ENCODE results near the gene MGAT5B. TPM values are rescaled to one million over a fixed set of nuclear protein-coding genes. Genes with fewer than 3 reads are reported as not detected.

The MGAT5B gene
- total RNA-seq, 1 donor from 2014 or later: 5.1 TPM

DNA sequence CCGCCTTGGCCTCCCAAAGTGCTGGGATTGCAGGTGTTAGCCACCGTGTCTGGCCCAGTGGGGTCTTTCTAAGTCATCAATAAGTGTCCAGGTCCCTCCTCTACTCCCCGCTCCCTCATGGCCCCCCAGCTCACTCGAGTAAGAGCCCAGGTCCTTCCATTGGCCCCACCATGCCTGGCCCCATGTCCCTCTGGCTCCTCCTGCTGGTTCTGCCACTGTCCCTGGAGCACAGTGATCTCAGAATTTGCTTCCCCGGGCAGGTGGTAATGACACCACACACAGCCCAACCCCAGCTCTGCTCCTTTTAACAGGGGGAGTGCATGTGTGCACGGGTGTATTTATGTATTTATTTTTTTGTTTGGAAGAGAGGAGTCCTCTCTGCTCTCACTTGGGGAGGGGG is 19.6 kb downstream of the MGAT5B start:
- H3K36me3 ChIP-seq (ENCODE audit: control insufficient read depth, insufficient read depth, low read length): no peaks in the 10 kb centered on the region
- peaks cover 4% of the 10 kb centered on the region for H3K27me3 ChIP-seq (ENCODE audit: control insufficient read depth, insufficient read depth, low read length)
- TF ChIP-seq, protein P1, sequence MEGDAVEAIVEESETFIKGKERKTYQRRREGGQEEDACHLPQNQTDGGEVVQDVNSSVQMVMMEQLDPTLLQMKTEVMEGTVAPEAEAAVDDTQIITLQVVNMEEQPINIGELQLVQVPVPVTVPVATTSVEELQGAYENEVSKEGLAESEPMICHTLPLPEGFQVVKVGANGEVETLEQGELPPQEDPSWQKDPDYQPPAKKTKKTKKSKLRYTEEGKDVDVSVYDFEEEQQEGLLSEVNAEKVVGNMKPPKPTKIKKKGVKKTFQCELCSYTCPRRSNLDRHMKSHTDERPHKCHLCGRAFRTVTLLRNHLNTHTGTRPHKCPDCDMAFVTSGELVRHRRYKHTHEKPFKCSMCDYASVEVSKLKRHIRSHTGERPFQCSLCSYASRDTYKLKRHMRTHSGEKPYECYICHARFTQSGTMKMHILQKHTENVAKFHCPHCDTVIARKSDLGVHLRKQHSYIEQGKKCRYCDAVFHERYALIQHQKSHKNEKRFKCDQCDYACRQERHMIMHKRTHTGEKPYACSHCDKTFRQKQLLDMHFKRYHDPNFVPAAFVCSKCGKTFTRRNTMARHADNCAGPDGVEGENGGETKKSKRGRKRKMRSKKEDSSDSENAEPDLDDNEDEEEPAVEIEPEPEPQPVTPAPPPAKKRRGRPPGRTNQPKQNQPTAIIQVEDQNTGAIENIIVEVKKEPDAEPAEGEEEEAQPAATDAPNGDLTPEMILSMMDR (IDR thresholded peaks at IDR 0.05; ENCODE audit: insufficient read depth, low read length, poor library complexity, severe bottlenecking): no peak
- no peak for DNase-seq (ENCODE audit: low read depth)
- H3K4me3 ChIP-seq (ENCODE audit: low read depth, low read length): no peak overlapping the region

DNA sequence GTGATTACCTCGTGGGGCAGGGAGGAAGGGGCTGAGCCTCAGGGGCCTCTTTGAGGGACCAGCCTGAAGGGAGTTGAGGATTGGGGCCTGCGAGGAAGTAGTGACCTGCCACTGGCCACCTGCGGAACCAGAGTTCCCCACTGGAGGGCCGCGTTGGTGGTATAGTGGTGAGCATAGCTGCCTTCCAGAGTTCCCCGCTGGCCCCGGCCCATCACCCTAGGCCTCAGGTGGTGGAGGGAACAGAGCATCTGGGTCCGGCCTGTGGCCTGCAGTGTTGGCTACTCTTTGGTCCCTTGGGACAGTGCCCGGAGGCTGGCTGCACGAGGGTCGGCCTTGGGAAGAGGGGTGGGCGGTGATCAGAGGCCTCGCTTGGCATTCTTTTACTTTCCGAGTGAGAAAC is 20.5 kb downstream of the MGAT5B start:
- DNase-seq (ENCODE audit: low read depth): no peak
- no peak overlapping the region for H3K4me3 ChIP-seq (ENCODE audit: low read depth, low read length)
- H3K36me3 ChIP-seq (ENCODE audit: control insufficient read depth, insufficient read depth, low read length): no peaks in the 10 kb centered on the region
- TF ChIP-seq, protein P1 (IDR thresholded peaks at IDR 0.05; ENCODE audit: insufficient read depth, low read length, poor library complexity, severe bottlenecking): peak; percentile 3
- H3K27me3 ChIP-seq (ENCODE audit: control insufficient read depth, insufficient read depth, low read length): peaks cover 4% of the 10 kb centered on the region

DNA sequence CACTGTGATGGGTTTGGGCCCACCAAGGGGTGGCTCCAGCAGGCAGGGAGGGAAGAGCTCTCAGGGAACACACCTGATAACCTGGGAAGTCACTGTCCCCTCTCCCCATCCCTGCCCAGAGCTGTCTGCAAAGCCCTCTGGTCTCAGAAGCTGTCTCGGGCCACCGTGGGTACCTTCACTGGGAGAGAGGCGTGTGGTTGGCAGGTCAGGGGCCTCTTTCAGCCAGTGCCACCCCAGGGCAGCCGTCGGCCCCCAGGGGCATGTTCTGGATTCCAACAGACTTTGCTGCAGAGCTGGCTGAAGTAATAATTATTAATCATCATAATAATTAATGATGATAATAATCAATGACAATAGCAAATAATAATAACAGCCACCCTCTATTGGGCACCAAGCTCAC is 21.1 kb downstream of the MGAT5B start:
- H3K27me3 ChIP-seq (ENCODE audit: control insufficient read depth, insufficient read depth, low read length): peaks cover 4% of the 10 kb centered on the region
- TF ChIP-seq, protein P1 (IDR thresholded peaks at IDR 0.05; ENCODE audit: insufficient read depth, low read length, poor library complexity, severe bottlenecking): no peak
- no peak overlapping the region for H3K4me3 ChIP-seq (ENCODE audit: low read depth, low read length)
- DNase-seq (ENCODE audit: low read depth): no peak
- no peaks in the 10 kb centered on the region for H3K36me3 ChIP-seq (ENCODE audit: control insufficient read depth, insufficient read depth, low read length)

DNA sequence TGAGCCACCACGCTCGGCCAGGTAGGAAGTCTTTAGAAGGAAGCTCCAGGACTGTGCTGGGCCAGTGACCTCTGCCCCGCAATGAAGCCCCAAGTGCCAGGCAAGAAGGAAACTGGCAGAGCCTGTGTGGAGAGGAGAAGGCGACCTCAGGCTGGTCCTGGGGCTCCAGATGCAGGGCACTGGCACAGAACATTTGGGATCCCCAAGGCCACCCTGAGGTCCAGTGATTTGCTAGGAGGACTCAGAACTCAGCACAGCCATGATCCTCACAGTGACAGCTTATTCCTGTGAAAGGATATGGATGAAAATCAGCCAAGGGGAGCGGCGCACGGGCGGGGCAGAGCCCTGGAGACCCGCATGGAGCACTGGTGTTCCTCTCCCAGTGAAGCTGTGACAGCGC is 24.1 kb downstream of the MGAT5B start:
- no peaks in the 10 kb centered on the region for H3K27me3 ChIP-seq (ENCODE audit: control insufficient read depth, insufficient read depth, low read length)
- DNase-seq (ENCODE audit: low read depth): no peak
- TF ChIP-seq, protein P1 (IDR thresholded peaks at IDR 0.05; ENCODE audit: insufficient read depth, low read length, poor library complexity, severe bottlenecking): no peak
- H3K4me3 ChIP-seq (ENCODE audit: low read depth, low read length): no peak overlapping the region
- no peaks in the 10 kb centered on the region for H3K36me3 ChIP-seq (ENCODE audit: control insufficient read depth, insufficient read depth, low read length)

DNA sequence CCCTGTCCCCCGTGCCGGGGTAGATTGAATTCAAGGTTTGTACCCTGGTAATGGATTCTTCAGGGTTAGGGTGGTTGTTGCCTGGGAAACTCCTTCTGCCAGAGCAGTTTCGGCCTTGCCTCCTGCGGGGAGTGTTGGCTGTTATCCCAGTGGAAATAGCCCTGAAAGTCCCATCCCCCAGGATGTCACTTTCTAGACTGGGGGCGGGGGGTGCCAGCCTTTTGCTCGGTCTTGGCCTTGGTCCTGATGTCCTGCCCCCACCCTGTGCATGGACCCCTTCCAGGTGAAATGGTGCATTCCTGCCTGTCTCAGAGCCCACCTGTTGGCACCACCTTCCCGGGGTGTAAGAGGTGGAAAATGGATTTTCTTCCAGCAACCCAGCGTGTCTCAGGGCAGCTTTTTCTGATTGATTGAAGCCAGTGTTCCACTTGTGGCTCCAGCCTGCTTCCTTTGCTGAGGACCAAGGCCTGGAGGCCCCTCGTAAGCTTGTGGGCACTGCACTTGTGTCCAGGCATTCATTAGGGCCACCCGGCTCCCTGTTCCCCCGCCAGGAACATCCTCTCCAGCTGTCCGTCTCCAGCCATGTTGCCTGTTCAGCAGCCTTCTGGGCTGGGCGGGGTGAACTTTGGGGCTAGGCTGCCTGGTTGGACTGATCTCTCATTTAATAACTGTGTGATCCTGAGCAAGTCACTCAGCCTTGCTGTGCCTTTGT is 25.6 kb downstream of the MGAT5B start:
- Histone ChIP-seq H3K27me3 (ENCODE audit: control insufficient read depth, insufficient read depth, low read length) (no peaks in the 10 kb centered on the region), H3K4me3 (ENCODE audit: low read depth, low read length) (no peak overlapping the region), H3K36me3 (ENCODE audit: control insufficient read depth, insufficient read depth, low read length) (no peaks in the 10 kb centered on the region)
- TF ChIP-seq, protein P1 (IDR thresholded peaks at IDR 0.05; ENCODE audit: insufficient read depth, low read length, poor library complexity, severe bottlenecking): no peak
- DNase-seq (ENCODE audit: low read depth): no peak

DNA sequence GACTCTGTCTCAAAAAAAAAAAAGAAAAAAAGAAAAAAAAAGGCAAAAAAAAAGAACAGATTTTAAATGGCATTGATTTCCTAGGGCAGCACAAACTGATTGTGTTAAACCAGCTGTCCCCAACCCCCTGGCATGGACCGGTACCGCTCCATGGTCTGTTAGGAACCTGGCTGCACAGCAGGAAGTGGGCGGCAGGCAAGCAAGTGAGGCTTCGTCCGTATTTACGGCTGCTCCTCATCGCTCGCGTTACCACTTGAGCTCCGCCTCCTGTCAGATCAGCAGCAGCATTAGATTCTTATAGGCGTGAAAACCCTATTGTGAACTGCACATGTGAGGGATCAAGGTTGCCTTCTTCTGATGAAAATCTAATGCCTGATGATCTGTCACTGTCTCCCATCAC is 26.6 kb downstream of the MGAT5B start:
- H3K27me3 ChIP-seq (ENCODE audit: control insufficient read depth, insufficient read depth, low read length): no peaks in the 10 kb centered on the region
- TF ChIP-seq, protein P1 (IDR thresholded peaks at IDR 0.05; ENCODE audit: insufficient read depth, low read length, poor library complexity, severe bottlenecking): no peak
- DNase-seq (ENCODE audit: low read depth): no peak
- H3K4me3 ChIP-seq (ENCODE audit: low read depth, low read length): no peak overlapping the region
- no peaks in the 10 kb centered on the region for H3K36me3 ChIP-seq (ENCODE audit: control insufficient read depth, insufficient read depth, low read length)

Measured in kidney epithelial cell (primary cell).